K562 (cell line): Measurements from ENCODE around the gene ZNF513. TPM values are rescaled to one million over a fixed set of nuclear protein-coding genes. Genes with fewer than 3 reads are reported as not detected.
A peak's percentile ranks its signal among the peaks of the same experiment; 100 is the strongest.

Experiments
- CBFB ChIP-seq: sonication (generic); formaldehyde crosslinking; IDR thresholded peaks from 2 replicates; pipeline ENCODE4 v1.4.0; 2020; ENCODE audit warnings: mild to moderate bottlenecking, missing genetic modification reagents
- ELF2 ChIP-seq: fragments of 250-450 bp; sonication (Bioruptor Pico); IDR thresholded peaks from 2 replicates; pipeline ENCODE4 v1.5.0; 2021; ENCODE audit warnings: mild to moderate bottlenecking
- IRF2 ChIP-seq: sonication (generic); formaldehyde crosslinking; IDR thresholded peaks from 2 replicates; pipeline ENCODE4 v1.8.1; 2022; ENCODE audit warnings: mild to moderate bottlenecking, missing genetic modification reagents
- MAZ ChIP-seq, 2 experiments: fragments of 450-650 bp in 1 of 2; sonication (generic) in 1 of 2; formaldehyde crosslinking; IDR thresholded peaks in 1 of 2; conservative IDR thresholded peaks in 1 of 2; 2 replicates each; pipeline versions ENCODE4 v1.4.0 to v1.5.0; 2020; ENCODE audit warnings: mild to moderate bottlenecking in 1 of 2, missing genetic modification reagents in 1 of 2
- MEF2D ChIP-seq: conservative IDR thresholded peaks from 2 replicates; pipeline ENCODE4 v1.6.1; 2016; ENCODE audit warnings: low read depth, missing genetic modification characterization, missing compliant biosample characterization
- MLLT1 ChIP-seq, 2 experiments: fragments of 450-650 bp; IDR thresholded peaks; 2 replicates each; pipeline ENCODE4 v1.6.1; 2016
- NR1H2 ChIP-seq: sonication (generic); formaldehyde crosslinking; IDR thresholded peaks from 2 replicates; pipeline ENCODE4 v1.4.0; 2020; ENCODE audit warnings: mild to moderate bottlenecking, missing genetic modification reagents
- NRF1 ChIP-seq, 2 experiments: fragments of 450-650 bp; IDR thresholded peaks in 1 of 2; conservative IDR thresholded peaks in 1 of 2; 2 replicates each; pipeline ENCODE4 v1.6.1; 2014; ENCODE audit warnings: mild to moderate bottlenecking in 2 of 2
- RUNX1 ChIP-seq: sonication (generic); IDR thresholded peaks from 2 replicates; pipeline ENCODE4 v1.6.1; 2016; ENCODE audit warnings: antibody characterized with exemption, low read depth
- TEAD1 ChIP-seq, 2 experiments: fragments of 450-650 bp in 1 of 2; sonication (generic) in 1 of 2; formaldehyde crosslinking; IDR thresholded peaks; 2 replicates each; pipeline versions ENCODE4 v1.4.0 to v1.8.0; 2020 to 2022; ENCODE audit warnings: mild to moderate bottlenecking in 2 of 2, missing genetic modification reagents in 1 of 2
- polyA plus RNA-seq, 8 experiments: library from polyadenylated mRNA; depleted of rRNA in 4 of 8; stranded (reverse) in 5 of 8; unstranded in 3 of 8; fragments of >200 nt; fragmentation: Nextera tagmentation in 2 of 8; fragmentation: Illumina TruSeq in 1 of 8; extraction: Ambion mirVana in 2 of 8; extraction: Trizol in 1 of 8; gene quantifications; 2 replicates each; pipeline versions ENCODE4 v1.2.1 to v1.2.3, GENCODE V29; 2011 to 2014; ENCODE audit warnings: inconsistent platforms in 1 of 8, missing spikeins in 1 of 8
- total RNA-seq, 7 experiments: library from RNA; depleted of rRNA in 6 of 7; stranded (reverse); fragments of >200 nt in 6 of 7; fragmentation: Illumina TruSeq in 2 of 7; extraction: Trizol in 2 of 7; gene quantifications; 2 replicates each; pipeline versions ENCODE4 v1.2.1 to v1.2.3, GENCODE V29; 2011 to 2021; ENCODE audit warnings: low replicate concordance in 1 of 7

ZNF513 gene
- total and polyA plus RNA-seq, 9 of the 15 experiments (the other 6 are each of a cell fraction or from before 2014, with no cell fraction given) = 0.04 to 13.6 (median 4.4) TPM

DNA sequence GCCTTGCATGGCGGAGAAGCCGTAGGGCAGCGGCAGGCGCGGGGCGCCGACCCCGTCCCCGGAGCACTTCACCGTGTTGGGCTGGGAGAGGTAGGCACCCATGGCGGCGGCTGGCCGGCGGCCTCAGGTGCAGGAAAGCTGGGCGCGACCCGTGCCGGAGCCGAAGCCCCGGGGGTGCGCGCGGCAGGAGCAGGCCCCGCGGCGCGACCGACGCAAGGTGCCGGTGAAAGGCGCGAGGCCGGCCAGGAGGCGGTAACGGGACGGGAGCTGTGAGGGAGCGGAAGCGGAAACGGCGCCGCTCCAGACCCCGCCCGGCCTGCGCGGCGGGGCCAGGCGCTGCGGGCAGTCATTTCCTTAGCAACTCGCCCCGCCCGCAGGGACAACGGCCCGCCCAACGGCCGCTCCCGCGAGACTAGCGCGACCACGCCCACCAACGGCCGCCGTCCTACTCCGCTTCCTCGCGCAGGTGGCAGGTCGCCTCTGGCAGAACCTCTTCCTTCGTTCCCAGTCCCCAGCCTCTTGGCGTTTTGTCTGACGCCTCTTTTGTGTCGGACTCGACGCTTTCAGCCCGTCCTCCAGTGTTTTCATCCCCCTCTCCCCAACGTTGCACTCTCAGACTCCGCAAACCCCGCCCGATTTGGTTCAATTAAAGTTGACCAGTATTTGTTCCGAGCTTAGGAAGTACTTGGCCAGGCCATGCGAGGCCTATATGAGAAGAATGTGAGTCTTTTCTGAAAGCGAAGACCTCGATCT lies 29.0 kb upstream of the ZNF513 start, which contains the start of gene PPM1G (continued):
- peak; percentile 79 to 95 for TF ChIP-seq MAZ (CRISPR knock-in tag; conservative IDR thresholded peaks at IDR 0.05 in 1 of 2, IDR thresholded peaks at IDR 0.05 in 1 of 2)
- TF ChIP-seq NR1H2 = 0 out of 2 replicates have a peak, but pooled peaks have one; percentile 49
- TF ChIP-seq RUNX1 = no peak
- TF ChIP-seq NRF1 (conservative IDR thresholded peaks at IDR 0.05 in 1 of 2, IDR thresholded peaks at IDR 0.05 in 1 of 2) = peak; percentile 89 to 91
- TF ChIP-seq TEAD1 (CRISPR knock-in tag; IDR thresholded peaks at IDR 0.05) = 0 out of 4 replicates have a peak, but pooled peaks have one; percentile 18 to 22
- no peak for TF ChIP-seq CBFB (CRISPR knock-in tag)
- TF ChIP-seq MLLT1 (IDR thresholded peaks at IDR 0.05) = 0 out of 4 replicates have a peak, but pooled peaks of 1 of the 2 experiments have one; percentile 46
- peak; percentile 71; the same call in 1 of the 2 replicates for TF ChIP-seq MEF2D (tag)
- TF ChIP-seq IRF2 (CRISPR knock-in tag) = 0 out of 2 replicates have a peak, but pooled peaks have one; percentile 4
- TF ChIP-seq ELF2 (CRISPR knock-in tag) = no peak
- TF ChIP-seq, all 486 proteins: peak for 166
